HK-2 (cell line): Measurements from ENCODE around the gene GMDS.
"Not testable (repeated sequence)": the region's sequence is repeated elsewhere in the genome, so short reads cannot be mapped to it uniquely, and the experiment has no call there.

Source experiments
- DNase-seq: peaks from one replicate; pipeline ENCODE4 v3.0.0-alpha.2; 2018; ENCODE audit not compliant: unreplicated experiment

GMDS gene

GRCh38 chr6:1686117-1687098, 559.0 kb downstream of the GMDS start:
- DNase-seq: no peak

GRCh38 chr6:1679688-1680068, 565.7 kb downstream of the GMDS start:
- DNase-seq: no peak

- no peak for DNase-seq
These were observed 566.2 kb downstream of the GMDS start for GRCh38 chr6:1679031-1679687.

- no peak for DNase-seq
These were observed 567.2 kb downstream of the GMDS start for GRCh38 chr6:1678201-1678600.

GRCh38 chr6:1672379-1672778, 573.0 kb downstream of the GMDS start:
- no peak for DNase-seq

GRCh38 chr6:1670711-1671462, 574.5 kb downstream of the GMDS start:
- no peak for DNase-seq

GRCh38 chr6:1669996-1670395, 575.4 kb downstream of the GMDS start:
- DNase-seq: no peak

- DNase-seq: not testable (repeated sequence)
These were observed 576.9 kb downstream of the GMDS start for GRCh38 chr6:1668456-1668855.

GRCh38 chr6:1667805-1668175, 577.6 kb downstream of the GMDS start:
- no peak for DNase-seq

GRCh38 chr6:1667012-1667804, 578.2 kb downstream of the GMDS start:
- no peak for DNase-seq

GRCh38 chr6:1665214-1665613, 580.2 kb downstream of the GMDS start:
- DNase-seq: no peak

- DNase-seq: no peak
These were observed 581.1 kb downstream of the GMDS start for GRCh38 chr6:1664329-1664728.

- DNase-seq: no peak
These were observed 581.9 kb downstream of the GMDS start for GRCh38 chr6:1663511-1663910.

GRCh38 chr6:1662534-1662933, 582.9 kb downstream of the GMDS start:
- no peak for DNase-seq

GRCh38 chr6:1659816-1660215, 585.6 kb downstream of the GMDS start:
- no peak for DNase-seq

- DNase-seq: no peak
These were observed 587.0 kb downstream of the GMDS start for GRCh38 chr6:1658212-1659005.

GRCh38 chr6:1657771-1658165, 587.6 kb downstream of the GMDS start:
- no peak for DNase-seq

- peak; percentile 19 for DNase-seq
These were observed 588.2 kb downstream of the GMDS start for GRCh38 chr6:1657116-1657770.

- no peak for DNase-seq
These were observed 591.4 kb downstream of the GMDS start for GRCh38 chr6:1654054-1654453.

GRCh38 chr6:1652842-1653241, 592.6 kb downstream of the GMDS start:
- no peak for DNase-seq
